Measurements from ENCODE around the gene CALML5. TPM values are rescaled to one million over a fixed set of nuclear protein-coding genes. Genes with fewer than 3 reads are reported as not detected.

CALML5 gene
- total and polyA plus RNA-seq, 2 donors (not counting 1 experiment from before 2014, with no cell fraction given), result not detected

DNA sequence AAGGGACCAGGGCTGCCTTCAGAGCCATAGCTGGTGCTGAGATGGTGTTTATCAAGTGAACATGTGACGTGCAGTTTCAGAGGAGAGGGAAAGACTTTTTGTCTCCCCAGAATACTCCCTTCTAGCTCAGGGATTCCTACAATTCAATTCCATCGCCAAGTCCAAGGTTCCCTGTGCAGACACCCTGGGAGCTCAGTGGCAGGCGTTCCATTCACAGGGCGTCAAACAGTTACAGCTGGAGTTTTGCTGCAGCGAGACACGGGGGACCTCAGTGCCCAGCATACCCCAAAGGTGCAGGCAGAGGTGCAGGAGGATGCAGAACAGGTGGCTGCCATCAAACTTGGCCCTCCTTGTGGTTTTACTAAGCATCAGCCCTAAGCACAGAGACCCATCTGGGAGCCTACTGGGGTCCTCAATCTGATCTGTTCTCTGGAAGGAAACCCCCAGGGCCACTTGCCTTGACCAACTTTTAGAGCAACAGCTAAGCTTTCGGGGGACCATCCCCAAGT, 846 bp upstream of the CALML5 start:
- DNase-seq (ENCODE audit: low read depth in 2 of 2), result no peak

DNA sequence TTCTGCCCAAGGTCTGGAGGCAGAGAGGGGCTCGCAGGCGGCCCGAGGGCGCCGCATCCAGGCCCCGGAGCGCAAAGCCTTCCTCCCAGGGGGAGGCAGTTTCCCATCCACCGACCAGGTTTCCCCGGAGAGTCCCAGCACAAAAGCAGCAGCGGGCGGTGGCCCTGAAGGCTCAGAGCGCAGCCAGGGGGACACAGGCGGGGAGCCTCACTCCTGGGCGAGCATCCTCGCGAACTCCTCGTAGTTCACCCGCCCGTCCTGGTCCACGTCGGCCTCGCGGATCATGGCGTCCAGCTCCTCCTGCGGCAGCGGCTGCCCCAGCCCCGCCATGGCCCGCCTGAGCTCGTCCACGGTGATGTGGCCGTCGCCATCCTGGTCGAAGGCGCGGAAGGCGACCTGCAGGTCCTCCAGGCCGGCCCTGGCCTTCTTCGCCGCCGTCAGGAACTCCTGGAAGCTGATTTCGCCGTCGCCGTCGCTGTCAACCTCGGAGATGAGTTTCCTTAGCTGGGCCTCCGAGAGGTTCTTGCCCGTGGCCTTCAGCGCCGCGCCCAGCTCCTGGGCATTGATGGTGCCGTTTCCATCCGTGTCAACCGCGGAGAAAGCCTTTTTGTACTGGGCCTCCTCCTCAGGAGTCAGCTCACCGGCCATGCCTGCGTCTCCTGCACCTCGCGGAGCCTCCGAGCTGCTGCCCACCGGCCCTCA, 428 bp downstream of the CALML5 start:
- no peak overlapping the region for H3K4me2 ChIP-seq (ENCODE audit: extremely low read depth, insufficient read depth, low read length)
- peaks cover 10% of the 10 kb centered on the region for H3K27me3 ChIP-seq (ENCODE audit: control insufficient read depth, insufficient read depth, low read length)
- no peaks in the 10 kb centered on the region for H3K79me2 ChIP-seq (ENCODE audit: control insufficient read depth, insufficient read depth, low read length)
- no peak overlapping the region for H3K4me3 ChIP-seq (replicated peaks in 1 of 4; ENCODE audit: control extremely low read depth in 1 of 4, insufficient read depth in 1 of 4, low read depth in 3 of 4, low read length in 4 of 4)
- H3K4me1 ChIP-seq (ENCODE audit: control insufficient read depth, extremely low read depth, insufficient read depth, low read length), result no peaks in the 10 kb centered on the region
- H3K9me3 ChIP-seq (ENCODE audit: control insufficient read depth, insufficient read depth, low read depth, low read length), result no peaks in the 10 kb centered on the region
- H3K27ac ChIP-seq (ENCODE audit: insufficient read depth, low read length), result no peak overlapping the region
- DNase-seq (ENCODE audit: low read depth in 2 of 2), result no peak
- H3K36me3 ChIP-seq (ENCODE audit: control insufficient read depth, insufficient read depth, low read length), result no peaks in the 10 kb centered on the region
- no peak overlapping the region for H3K9ac ChIP-seq (ENCODE audit: insufficient read depth, low read length)
- TF ChIP-seq EZH2 (IDR thresholded peaks at IDR 0.05; ENCODE audit: low read length, missing control alignments), result no peak
- TF ChIP-seq, protein P1, sequence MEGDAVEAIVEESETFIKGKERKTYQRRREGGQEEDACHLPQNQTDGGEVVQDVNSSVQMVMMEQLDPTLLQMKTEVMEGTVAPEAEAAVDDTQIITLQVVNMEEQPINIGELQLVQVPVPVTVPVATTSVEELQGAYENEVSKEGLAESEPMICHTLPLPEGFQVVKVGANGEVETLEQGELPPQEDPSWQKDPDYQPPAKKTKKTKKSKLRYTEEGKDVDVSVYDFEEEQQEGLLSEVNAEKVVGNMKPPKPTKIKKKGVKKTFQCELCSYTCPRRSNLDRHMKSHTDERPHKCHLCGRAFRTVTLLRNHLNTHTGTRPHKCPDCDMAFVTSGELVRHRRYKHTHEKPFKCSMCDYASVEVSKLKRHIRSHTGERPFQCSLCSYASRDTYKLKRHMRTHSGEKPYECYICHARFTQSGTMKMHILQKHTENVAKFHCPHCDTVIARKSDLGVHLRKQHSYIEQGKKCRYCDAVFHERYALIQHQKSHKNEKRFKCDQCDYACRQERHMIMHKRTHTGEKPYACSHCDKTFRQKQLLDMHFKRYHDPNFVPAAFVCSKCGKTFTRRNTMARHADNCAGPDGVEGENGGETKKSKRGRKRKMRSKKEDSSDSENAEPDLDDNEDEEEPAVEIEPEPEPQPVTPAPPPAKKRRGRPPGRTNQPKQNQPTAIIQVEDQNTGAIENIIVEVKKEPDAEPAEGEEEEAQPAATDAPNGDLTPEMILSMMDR (conservative IDR thresholded peaks at IDR 0.05 in 1 of 2, IDR thresholded peaks at IDR 0.05 in 1 of 2; ENCODE audit: low read depth in 1 of 2, low read length in 2 of 2), result no peak
- no peak overlapping the region for H2AFZ ChIP-seq (ENCODE audit: low read length)
- no peaks in the 10 kb centered on the region for H4K20me1 ChIP-seq (ENCODE audit: control insufficient read depth, extremely low read depth, insufficient read depth, low read length)

More for the DNA sequence above, 846 bp upstream of the CALML5 start:
- H3K27ac ChIP-seq (ENCODE audit: insufficient read depth, low read length), result no peak overlapping the region
- no peak overlapping the region for H2AFZ ChIP-seq (ENCODE audit: low read length)
- H3K4me3 ChIP-seq (replicated peaks in 1 of 4; ENCODE audit: control extremely low read depth in 1 of 4, insufficient read depth in 1 of 4, low read depth in 3 of 4, low read length in 4 of 4), result no peak overlapping the region
- H3K4me1 ChIP-seq (ENCODE audit: control insufficient read depth, extremely low read depth, insufficient read depth, low read length), result no peaks in the 10 kb centered on the region
- no peaks in the 10 kb centered on the region for H3K79me2 ChIP-seq (ENCODE audit: control insufficient read depth, insufficient read depth, low read length)
- no peak for TF ChIP-seq EZH2 (IDR thresholded peaks at IDR 0.05; ENCODE audit: low read length, missing control alignments)
- TF ChIP-seq, protein P1 (conservative IDR thresholded peaks at IDR 0.05 in 1 of 2, IDR thresholded peaks at IDR 0.05 in 1 of 2; ENCODE audit: low read depth in 1 of 2, low read length in 2 of 2), result no peak
- no peak overlapping the region for H3K9ac ChIP-seq (ENCODE audit: insufficient read depth, low read length)
- no peak overlapping the region for H3K4me2 ChIP-seq (ENCODE audit: extremely low read depth, insufficient read depth, low read length)
- no peaks in the 10 kb centered on the region for H3K36me3 ChIP-seq (ENCODE audit: control insufficient read depth, insufficient read depth, low read length)
- H3K9me3 ChIP-seq (ENCODE audit: control insufficient read depth, insufficient read depth, low read depth, low read length), result no peaks in the 10 kb centered on the region
- H3K27me3 ChIP-seq (ENCODE audit: control insufficient read depth, insufficient read depth, low read length), result peaks cover 18% of the 10 kb centered on the region
- no peaks in the 10 kb centered on the region for H4K20me1 ChIP-seq (ENCODE audit: control insufficient read depth, extremely low read depth, insufficient read depth, low read length)

DNA sequence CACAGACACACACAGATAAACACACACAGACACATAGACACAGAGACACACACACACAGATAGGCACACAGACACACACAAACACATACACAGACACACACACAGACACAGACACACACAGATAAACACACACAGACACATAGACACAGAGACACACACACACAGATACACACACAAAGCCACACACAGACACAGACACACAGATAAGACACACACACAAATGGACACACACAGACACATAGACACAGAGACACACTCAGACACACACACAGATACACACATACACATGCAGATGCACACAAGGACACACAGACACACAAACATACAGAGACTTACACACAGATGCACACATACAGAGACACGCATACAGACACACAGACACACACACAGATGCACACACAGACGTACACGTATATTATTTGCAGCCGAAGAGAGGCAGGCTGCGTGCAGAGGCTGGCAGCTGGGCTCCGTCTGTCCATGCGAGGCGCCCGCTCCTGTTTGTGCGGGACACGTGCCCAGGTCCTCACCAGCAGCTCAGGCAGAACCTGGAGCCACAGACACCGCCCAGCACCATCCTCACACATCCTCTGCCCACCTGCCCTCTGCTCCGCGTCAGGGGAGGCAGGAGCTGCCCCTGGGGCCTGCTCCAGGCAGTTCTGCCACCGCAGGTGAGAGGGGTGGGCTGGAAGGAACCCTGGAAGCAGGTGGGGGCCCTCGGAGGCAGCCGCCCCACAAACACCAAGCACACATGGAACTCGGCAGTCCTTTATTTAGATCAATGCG, 1.2 kb downstream of the CALML5 start:
- Histone ChIP-seq H4K20me1 (ENCODE audit: control insufficient read depth, extremely low read depth, insufficient read depth, low read length) (no peaks in the 10 kb centered on the region), H3K27me3 (ENCODE audit: control insufficient read depth, insufficient read depth, low read length) (peaks cover 7% of the 10 kb centered on the region), H3K4me2 (ENCODE audit: extremely low read depth, insufficient read depth, low read length) (no peak overlapping the region), H3K79me2 (ENCODE audit: control insufficient read depth, insufficient read depth, low read length) (no peaks in the 10 kb centered on the region), H3K36me3 (ENCODE audit: control insufficient read depth, insufficient read depth, low read length) (no peaks in the 10 kb centered on the region), H3K4me1 (ENCODE audit: control insufficient read depth, extremely low read depth, insufficient read depth, low read length) (no peaks in the 10 kb centered on the region), H2AFZ (ENCODE audit: low read length) (no peak overlapping the region), H3K27ac (ENCODE audit: insufficient read depth, low read length) (no peak overlapping the region), H3K4me3 (replicated peaks in 1 of 4; ENCODE audit: control extremely low read depth in 1 of 4, insufficient read depth in 1 of 4, low read depth in 3 of 4, low read length in 4 of 4) (no peak overlapping the region), H3K9me3 (ENCODE audit: control insufficient read depth, insufficient read depth, low read depth, low read length) (no peaks in the 10 kb centered on the region), H3K9ac (ENCODE audit: insufficient read depth, low read length) (no peak overlapping the region)
- TF ChIP-seq, protein P1 (conservative IDR thresholded peaks at IDR 0.05 in 1 of 2, IDR thresholded peaks at IDR 0.05 in 1 of 2; ENCODE audit: low read depth in 1 of 2, low read length in 2 of 2), result no peak
- no peak for TF ChIP-seq EZH2 (IDR thresholded peaks at IDR 0.05; ENCODE audit: low read length, missing control alignments)
- DNase-seq (ENCODE audit: low read depth in 2 of 2), result no peak
